A673 (cell line): ENCODE measurements around the gene SSR2.

Source experiments
- CTCF ChIP-seq: fragments of 300-800, 200-600 bp; sonication (generic); conservative IDR thresholded peaks from 2 replicates; pipeline ENCODE4 v1.5.1; 2017; ENCODE audit warnings: low read depth, mild to moderate bottlenecking, antibody characterized with exemption, low read length, moderate library complexity, mixed read lengths
- EZH2 ChIP-seq: fragments of 200-600 bp; sonication (generic); IDR thresholded peaks from 2 replicates; pipeline ENCODE4 v1.6.1; 2017; ENCODE audit warnings: borderline replicate concordance, low read depth, mild to moderate bottlenecking, mixed read lengths, antibody characterized with exemption, low read length; ENCODE audit not compliant: poor library complexity, severe bottlenecking

- TF ChIP-seq EZH2 = no peak
- TF ChIP-seq CTCF = no peak
Measured at GRCh38 chr1:156026588-156026987, 5.8 kb upstream of the SSR2 start.
